HG03039 (cell line): Measurements from ENCODE around the gene LEMD2.

Experiments
- ATAC-seq: cut with Tn5 transposase; IDR thresholded peaks from one replicate; pipeline ENCODE4 v1.9.1; 2021; ENCODE audit warnings: mild to moderate bottlenecking, moderate library complexity; ENCODE audit not compliant: unreplicated experiment

Gene LEMD2

GRCh38 chr6:33777398-33778388, 11.2 kb downstream of the LEMD2 start:
- no peak for ATAC-seq

GRCh38 chr6:33776764-33777163, 12.2 kb downstream of the LEMD2 start:
- ATAC-seq, result no peak

- no peak for ATAC-seq
Measured at GRCh38 chr6:33776186-33776585, 12.7 kb downstream of the LEMD2 start.

GRCh38 chr6:33774774-33775173, 14.2 kb downstream of the LEMD2 start:
- ATAC-seq, result no peak

- no peak for ATAC-seq
Measured at GRCh38 chr6:33772902-33773472, 15.9 kb downstream of the LEMD2 start.

GRCh38 chr6:33772082-33772830, 16.7 kb downstream of the LEMD2 start:
- no peak for ATAC-seq

- no peak for ATAC-seq
Measured at GRCh38 chr6:33771146-33772081, 17.5 kb downstream of the LEMD2 start.

GRCh38 chr6:33770833-33771145, 18.1 kb downstream of the LEMD2 start:
- ATAC-seq, result no peak

- no peak for ATAC-seq
Measured at GRCh38 chr6:33770124-33770832, 18.7 kb downstream of the LEMD2 start.

- no peak for ATAC-seq
Measured at GRCh38 chr6:33769248-33769821, 19.6 kb downstream of the LEMD2 start.

- ATAC-seq, result no peak
Measured at GRCh38 chr6:33768644-33769120, 20.2 kb downstream of the LEMD2 start.

- no peak for ATAC-seq
Measured at GRCh38 chr6:33766921-33767907, 21.7 kb downstream of the LEMD2 start.

GRCh38 chr6:33765368-33765767, 23.6 kb downstream of the LEMD2 start:
- ATAC-seq, result no peak

GRCh38 chr6:33764036-33764435, 24.9 kb downstream of the LEMD2 start:
- no peak for ATAC-seq

GRCh38 chr6:33763483-33763882, 25.4 kb downstream of the LEMD2 start:
- no peak for ATAC-seq

GRCh38 chr6:33762713-33763112, 26.2 kb downstream of the LEMD2 start:
- no peak for ATAC-seq

GRCh38 chr6:33761922-33762629, 26.9 kb downstream of the LEMD2 start:
- ATAC-seq, result no peak

- ATAC-seq, result no peak
Measured at GRCh38 chr6:33761581-33761921, 27.4 kb downstream of the LEMD2 start.
